Ishikawa (cell line): Measurements from ENCODE around the gene SLC66A1.

Experiments used
- CEBPB ChIP-seq: IDR thresholded peaks from 2 replicates; pipeline ENCODE4 v1.6.1; 2012
- CREB1 ChIP-seq: IDR thresholded peaks from 2 replicates; pipeline ENCODE4 v1.6.1; 2012; ENCODE audit warnings: low read depth
- EGR1 ChIP-seq: IDR thresholded peaks from 2 replicates; pipeline ENCODE4 v1.6.1; 2012
- EP300 ChIP-seq: IDR thresholded peaks from 2 replicates; pipeline ENCODE4 v1.6.1; 2012; ENCODE audit warnings: borderline replicate concordance
- FOXM1 ChIP-seq: IDR thresholded peaks from 2 replicates; pipeline ENCODE4 v1.6.1; 2012; ENCODE audit warnings: low read depth, borderline replicate concordance
- MAX ChIP-seq: IDR thresholded peaks from 2 replicates; pipeline ENCODE4 v1.6.1; 2012
- NFIC ChIP-seq: IDR thresholded peaks from 2 replicates; pipeline ENCODE4 v1.6.1; 2012
- RAD21 ChIP-seq: IDR thresholded peaks from 2 replicates; pipeline ENCODE4 v1.6.1; 2012; ENCODE audit warnings: low read depth
- REST ChIP-seq: IDR thresholded peaks from 2 replicates; pipeline ENCODE4 v1.6.1; 2012; ENCODE audit warnings: low read depth, mild to moderate bottlenecking
- TAF1 ChIP-seq: IDR thresholded peaks from 2 replicates; pipeline ENCODE4 v1.6.1; 2012; ENCODE audit warnings: low read depth, mild to moderate bottlenecking
- TCF12 ChIP-seq: IDR thresholded peaks from 2 replicates; pipeline ENCODE4 v1.6.1; 2012; ENCODE audit warnings: low read depth
- TEAD4 ChIP-seq: IDR thresholded peaks from 2 replicates; pipeline ENCODE4 v1.6.1; 2012
- USF1 ChIP-seq: IDR thresholded peaks from 2 replicates; pipeline ENCODE4 v1.6.1; 2012
- YY1 ChIP-seq: IDR thresholded peaks from 2 replicates; pipeline ENCODE4 v1.6.1; 2012; ENCODE audit warnings: low read depth
- ZBTB7A ChIP-seq: IDR thresholded peaks from 2 replicates; pipeline ENCODE4 v1.6.1; 2012; ENCODE audit warnings: low read depth

SLC66A1 gene

GRCh38 chr1:19309123-19309813 lies 2.9 kb upstream of the SLC66A1 start:
- TF ChIP-seq USF1 (no peak), FOXM1 (no peak), MAX (no peak), REST (no peak), CREB1 (no peak), CEBPB (no peak), EGR1 (no peak), TEAD4 (no peak), YY1 (no peak)

GRCh38 chr1:19310061-19310460 lies 2.1 kb upstream of the SLC66A1 start:
- TF ChIP-seq CEBPB, result no peak
- no peak for TF ChIP-seq TEAD4
- no peak for TF ChIP-seq USF1
- no peak for TF ChIP-seq NFIC
- TF ChIP-seq YY1, result no peak
- TF ChIP-seq FOXM1, result no peak
- TF ChIP-seq ZBTB7A, result no peak
- TF ChIP-seq EP300, result no peak
- no peak for TF ChIP-seq MAX
- TF ChIP-seq REST, result no peak
- TF ChIP-seq RAD21, result no peak
- no peak for TF ChIP-seq EGR1
- no peak for TF ChIP-seq TAF1
- TF ChIP-seq TCF12, result no peak
- no peak for TF ChIP-seq CREB1

GRCh38 chr1:19310720-19311502 lies 1.2 kb upstream of the SLC66A1 start:
- TF ChIP-seq TEAD4, result no peak

- TF ChIP-seq ZBTB7A (no peak), FOXM1 (no peak)
Observed at GRCh38 chr1:19311503-19311930, 609 bp upstream of the SLC66A1 start.

GRCh38 chr1:19312782-19313635 lies 883 bp downstream of the SLC66A1 start:
- no peak for TF ChIP-seq CREB1
- TF ChIP-seq ZBTB7A, result no peak
- no peak for TF ChIP-seq NFIC
- no peak for TF ChIP-seq RAD21
- TF ChIP-seq YY1, result no peak
- TF ChIP-seq MAX, result no peak
- no peak for TF ChIP-seq FOXM1
- TF ChIP-seq CEBPB, result no peak
- TF ChIP-seq EP300, result no peak
- TF ChIP-seq EGR1, result no peak
- TF ChIP-seq REST, result no peak
- no peak for TF ChIP-seq TCF12
- TF ChIP-seq USF1, result no peak
- no peak for TF ChIP-seq TEAD4
- no peak for TF ChIP-seq TAF1
